Kasumi-1 (cell line): Measurements from ENCODE around the gene MMS22L.
"Not testable (repeated sequence)": the region's sequence is repeated elsewhere in the genome, so short reads cannot be mapped to it uniquely, and the experiment has no call there.

Experiments used
- DNase-seq, 2 experiments: peaks; one replicate each; lab custom pipeline; 2025; lab: John Stamatoyannopoulos, UW

Gene MMS22L

DNA sequence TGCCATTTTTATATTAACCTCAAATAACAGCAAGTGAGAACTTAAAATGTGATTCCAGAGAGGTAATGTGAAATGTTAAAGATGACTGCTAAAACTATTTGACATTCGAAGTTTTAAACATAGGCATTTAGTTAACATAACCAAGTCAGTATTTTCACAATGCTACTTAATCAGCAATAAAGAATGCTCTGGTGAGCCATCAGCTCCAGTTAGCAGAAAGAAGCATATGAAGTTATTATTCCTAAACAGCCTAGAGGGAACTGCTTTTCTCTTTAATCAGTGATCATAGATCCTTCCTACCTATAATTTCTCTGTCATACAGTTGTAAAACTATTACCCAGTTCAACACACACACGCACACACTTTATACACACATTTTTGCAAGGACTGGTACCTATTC is 60.1 kb downstream of the MMS22L start:
- no peak for DNase-seq

DNA sequence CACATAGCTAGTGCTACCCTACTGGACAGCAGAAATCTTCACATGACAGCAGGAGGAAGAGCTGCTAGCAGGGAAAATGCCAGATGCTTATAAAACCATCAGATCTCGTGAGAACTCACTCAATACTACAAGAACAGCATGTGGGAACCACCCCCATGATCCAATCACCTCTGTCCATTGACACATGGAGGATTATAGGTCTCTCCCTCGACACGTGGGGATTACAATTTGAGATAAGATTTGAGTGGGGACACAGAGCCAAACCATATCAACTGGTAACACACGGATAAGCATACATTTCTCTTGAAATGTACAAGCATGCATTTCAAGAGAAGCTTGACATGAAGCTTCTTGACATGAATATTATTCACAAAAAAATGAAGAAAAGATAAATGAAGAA is 64.1 kb downstream of the MMS22L start:
- no peak for DNase-seq

DNA sequence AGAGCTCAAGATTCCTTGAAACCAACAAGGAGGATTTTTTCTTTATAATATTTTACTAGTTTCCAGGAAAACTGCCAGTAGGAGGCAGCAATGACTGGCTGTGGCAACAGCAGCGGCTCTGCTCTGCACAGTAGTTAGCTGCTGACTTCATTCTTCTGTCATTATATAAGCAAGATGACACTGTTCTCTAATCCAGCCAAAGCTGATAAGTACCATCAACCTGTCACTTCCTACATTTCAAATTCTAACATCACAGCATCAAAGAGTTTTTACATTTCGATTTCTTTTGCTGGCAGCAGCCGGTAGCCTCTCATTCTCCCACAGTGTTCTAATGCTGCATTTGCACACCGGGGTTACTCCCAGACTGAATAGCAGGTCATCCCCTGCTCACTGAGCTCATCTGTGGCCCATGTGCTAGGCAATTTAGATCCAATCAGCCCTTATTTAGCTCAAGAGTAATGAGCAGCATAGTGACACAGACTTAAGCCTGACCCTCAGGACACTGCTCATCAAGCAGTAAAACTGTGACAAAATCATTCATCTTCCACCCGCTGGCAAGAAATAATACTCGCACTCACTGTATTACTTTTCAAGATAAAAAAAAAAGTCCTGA is 67.8 kb downstream of the MMS22L start:
- peak; percentile 42 to 58 for DNase-seq

DNA sequence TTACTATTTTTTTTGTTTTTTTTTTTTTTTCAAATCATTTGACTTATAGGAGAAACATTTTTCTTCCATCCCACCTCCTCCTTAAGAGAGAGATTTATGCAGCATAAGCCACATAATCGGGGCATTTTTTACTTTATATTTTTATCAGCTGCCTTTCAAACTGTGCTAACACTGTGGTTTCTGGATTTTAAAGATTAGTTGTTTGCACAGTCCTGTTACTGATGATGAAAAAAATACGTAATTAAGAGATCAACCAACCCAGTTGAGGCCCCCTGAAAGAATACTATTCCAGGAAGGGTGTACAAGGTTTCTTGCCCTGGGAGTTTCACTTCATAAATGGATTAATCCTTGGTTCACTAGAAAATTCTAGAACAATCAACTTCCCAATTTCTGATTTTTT is 68.3 kb downstream of the MMS22L start:
- no peak for DNase-seq

DNA sequence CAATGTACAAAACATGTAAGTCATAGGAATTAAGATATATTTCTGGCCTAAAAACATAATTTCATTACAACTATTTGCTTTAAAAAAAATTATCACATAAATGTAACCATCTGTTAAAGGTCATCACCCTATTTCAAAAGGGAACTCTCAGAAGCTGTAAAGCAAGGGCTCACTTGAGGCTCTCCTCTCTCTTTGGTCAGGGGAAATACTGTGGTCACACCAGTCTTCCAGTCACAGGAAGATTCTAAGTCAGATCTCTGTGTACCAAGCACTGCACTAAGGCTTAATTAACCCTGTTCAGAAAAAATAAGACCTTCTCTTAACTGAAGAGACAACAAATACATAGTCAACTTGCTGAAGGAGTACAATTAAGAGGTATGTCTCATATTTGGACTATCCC is 75.6 kb downstream of the MMS22L start:
- DNase-seq, result no peak

DNA sequence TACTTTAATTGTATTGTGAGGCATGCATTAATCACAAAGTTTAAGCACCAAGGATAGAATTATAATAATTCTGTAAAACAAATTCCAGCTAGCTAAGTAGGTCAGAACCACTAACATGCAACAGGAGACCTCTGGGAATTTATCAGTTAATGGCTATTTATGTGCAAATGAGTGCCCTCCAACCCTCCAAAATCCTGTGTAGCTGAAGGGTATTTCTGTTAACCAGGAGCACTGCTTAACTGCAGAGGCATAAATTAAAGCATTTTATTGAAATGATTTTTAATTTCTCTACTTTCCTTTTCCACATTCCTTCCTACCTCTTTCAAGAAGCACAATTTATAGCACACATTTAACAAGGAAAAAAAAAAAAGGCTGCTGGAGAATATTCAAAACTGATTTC is 77.0 kb downstream of the MMS22L start:
- DNase-seq, result no peak

DNA sequence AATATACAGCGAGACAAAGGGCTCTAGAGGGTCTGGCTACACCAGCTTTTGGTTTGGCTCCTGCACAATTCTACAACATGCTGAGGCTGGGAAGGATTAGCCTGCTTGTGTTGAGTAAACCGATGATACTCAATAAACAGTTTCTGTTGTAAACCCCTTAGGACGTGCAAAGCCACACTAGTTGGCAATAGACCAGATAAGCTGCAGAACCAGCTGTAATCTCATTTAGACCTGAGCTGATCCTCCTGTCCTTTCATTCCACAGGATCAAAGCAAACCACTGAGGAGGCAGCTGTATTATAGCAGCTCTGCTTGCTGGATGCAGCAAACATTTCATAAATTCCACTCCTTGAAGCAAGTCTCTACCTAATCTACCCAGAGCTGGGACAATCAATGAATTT is 79.7 kb downstream of the MMS22L start:
- no peak for DNase-seq

DNA sequence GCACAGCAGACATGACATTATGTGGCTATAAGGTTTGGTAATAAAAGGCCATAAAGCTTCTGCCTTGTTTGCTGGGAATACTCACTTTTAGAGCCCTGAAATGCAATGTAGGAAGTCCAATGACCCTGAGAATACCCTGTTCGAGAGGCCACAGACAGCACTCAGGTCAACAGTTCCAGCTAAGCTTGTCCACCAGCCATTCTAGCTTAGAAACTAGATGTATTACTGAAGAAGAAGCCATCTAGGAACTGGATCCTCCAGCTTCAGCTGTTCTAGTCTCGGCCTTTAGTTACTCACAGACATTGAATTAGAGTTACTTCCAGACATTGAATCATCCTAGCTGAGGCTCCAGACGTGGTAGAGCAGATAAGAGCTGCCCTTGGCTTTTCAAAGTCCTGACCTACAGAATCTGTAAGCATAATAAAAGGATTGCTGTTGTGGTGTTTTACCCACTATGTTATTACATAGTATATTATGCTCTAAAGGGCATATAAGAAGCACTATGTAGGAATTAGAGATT is 84.9 kb downstream of the MMS22L start:
- DNase-seq, result no peak

DNA sequence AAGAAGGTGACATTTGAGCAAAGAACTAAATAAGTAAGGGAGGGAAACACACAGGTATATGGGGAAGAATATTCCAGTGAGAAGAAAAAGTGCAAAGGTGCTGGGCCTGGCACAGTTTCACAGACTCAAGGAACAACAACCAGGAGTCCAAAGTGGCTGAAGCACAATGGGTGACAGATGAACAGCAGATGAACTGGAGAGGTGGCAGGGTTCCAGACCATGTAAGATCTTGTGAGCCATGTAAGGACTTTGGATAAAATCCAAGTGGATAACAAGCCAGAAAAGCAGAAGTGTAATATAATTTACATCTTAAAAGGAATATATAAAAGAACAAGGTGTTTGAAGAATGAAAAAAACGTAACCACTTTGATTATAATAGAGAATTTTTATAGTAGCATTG is 87.9 kb downstream of the MMS22L start:
- peak in 1 of 2 experiments; percentile 12 for DNase-seq

DNA sequence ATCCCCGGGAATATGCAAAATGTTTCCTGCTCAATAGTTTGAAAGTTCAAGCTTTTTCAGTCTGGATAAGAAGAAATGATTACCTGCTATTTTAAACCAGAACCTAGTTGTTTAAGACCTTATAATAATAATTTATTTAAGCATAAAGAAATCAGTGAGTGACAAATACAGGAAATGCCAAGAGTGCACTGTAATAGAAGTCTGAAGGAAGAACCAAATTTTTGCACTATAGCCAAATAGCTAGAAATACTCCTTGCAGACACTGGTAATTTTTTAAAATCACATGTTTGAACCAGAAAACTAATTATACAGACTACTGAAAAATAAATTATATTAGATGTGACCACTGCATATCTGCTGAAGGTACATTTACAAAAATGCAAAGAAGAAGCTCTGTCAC is 93.2 kb downstream of the MMS22L start:
- DNase-seq, result no peak

DNA sequence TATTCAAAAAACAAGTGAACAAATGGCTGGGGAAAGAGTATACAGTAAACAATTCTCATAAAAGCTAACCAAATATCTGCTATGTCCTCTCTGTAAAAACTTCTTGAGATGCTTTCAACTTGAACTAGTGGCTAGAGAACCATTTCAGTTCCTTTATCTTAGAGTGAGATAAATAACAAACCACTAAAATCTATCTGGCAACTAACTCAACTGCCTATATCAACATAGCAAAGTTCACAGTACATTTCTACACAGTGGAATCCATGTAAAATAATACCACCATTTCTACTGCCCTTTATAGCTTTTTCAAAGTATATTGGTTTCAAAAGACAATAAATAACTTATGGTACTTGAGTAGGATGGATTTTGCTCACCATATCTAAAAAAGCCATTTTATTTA is 95.1 kb downstream of the MMS22L start:
- DNase-seq, result no peak

DNA sequence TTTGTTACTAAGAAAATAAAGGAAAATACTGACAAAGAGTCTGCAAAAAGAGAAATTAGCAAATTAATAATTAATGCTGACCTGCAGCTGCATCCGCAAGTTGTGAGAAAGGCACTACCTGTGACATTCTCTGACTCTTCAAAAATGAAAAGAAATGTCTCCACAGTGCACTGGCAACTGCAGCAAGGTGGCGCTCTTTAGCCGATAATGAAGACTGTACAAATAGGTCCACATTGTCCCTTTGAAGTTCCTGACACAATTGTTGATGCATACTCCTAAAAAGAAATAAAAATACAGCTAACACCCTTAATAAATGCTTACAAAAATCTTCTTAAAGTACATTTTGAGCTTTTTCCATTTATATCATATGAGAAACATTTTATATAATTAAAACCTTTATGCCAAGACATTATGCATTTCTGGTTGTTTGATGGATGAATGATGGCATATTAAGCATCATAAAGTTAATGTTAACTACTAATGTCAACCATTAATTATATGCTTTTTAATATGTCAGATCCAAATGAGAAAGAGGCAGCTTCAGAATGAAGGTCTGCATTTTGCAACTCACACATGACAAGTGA is 96.5 kb downstream of the MMS22L start:
- peak; percentile 65 to 74 for DNase-seq

DNA sequence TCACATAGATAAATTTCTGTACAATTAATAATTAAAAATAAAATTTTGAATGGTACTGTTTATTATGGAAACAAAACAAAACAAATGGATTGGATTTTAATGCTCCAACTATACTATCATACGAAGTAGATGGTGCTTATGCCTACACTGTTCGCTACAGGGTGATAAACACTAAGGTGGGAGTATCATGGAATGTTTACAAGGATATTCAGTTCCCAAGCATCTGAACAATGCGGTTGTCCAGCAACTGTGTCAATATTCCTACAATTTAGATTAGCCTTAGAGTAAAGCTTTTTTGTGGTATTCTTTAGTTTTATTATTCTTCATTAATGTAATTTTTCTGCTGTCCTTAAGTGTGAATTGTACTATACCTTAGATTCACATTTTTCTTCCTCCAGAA is 105.1 kb downstream of the MMS22L start:
- no peak for DNase-seq

DNA sequence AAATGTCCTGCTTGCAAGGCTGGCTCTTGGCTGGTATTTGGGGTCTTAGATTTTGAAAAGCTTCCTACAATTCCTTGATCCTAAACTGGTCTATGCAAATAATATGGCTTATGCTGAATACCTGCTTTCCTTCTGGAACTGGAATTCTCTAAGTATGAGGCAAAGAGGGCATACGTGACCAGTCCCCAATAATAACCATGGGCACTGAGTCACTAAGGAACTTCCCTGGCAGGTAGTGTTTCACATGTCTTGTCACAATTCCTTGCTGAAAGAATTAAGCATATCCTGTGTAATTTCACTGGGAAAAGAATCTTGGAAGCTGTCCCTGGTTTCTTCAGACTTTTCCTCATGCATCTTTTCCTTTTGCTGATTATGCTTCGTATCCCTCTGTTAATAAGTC is 106.5 kb downstream of the MMS22L start:
- DNase-seq, result no peak

DNA sequence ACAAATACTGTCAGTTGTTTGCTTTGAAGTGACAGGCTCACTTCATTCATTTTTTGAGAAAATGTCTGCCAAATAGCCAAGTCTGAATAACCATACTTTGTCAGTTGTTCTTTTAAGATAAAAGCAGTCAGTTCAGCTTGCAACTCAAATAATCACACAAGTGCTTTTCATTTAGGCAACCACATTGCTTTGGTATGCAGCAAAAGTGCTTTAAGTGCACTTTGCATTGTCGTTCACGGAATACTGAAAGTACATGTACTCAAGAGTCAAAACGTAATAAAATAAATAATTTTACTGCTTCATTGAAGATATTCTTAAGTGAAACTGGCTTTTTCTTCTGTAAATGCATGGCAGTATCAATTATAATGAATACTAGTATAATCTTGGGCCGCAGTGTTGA is 107.2 kb downstream of the MMS22L start:
- DNase-seq, result no peak

DNA sequence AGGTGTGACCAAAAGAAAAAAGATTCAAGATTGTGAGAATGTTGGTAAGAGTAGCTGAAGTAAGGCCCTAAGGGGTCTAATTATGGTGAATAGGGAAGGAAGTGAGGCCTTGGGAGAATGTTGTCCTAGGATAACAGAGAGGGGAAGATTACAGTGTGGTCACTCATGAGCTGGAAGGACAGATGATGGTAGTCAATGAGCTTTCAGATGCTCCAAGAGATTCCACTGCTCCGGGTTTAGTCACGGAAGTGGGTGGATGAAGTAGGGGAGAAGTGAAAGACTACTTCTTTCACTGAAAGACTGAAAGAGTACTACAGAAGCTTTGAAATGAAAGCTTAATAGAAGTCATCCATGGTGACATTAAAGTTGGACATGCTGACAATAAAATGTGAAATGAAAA is 108.5 kb downstream of the MMS22L start:
- no peak for DNase-seq

DNA sequence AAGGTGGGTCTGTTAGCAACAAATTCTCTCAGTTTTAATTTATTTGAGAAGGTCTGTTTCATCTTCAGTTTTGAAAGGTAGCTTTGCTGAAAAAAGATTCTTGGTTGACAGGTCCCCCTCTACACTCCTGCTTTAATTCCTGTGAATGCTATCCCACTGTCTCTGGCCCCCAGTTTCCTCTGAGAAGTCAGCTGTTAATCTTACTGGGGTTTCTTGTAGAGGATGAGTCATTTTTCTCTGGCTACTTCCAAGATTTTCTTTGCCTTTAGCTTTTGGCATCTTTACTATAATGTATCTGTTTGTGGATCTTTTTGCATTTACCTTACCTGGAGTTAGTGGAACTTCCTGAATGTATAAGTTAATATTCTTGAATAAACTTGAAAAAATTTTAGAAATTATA is 122.7 kb downstream of the MMS22L start:
- DNase-seq, result no peak

DNA sequence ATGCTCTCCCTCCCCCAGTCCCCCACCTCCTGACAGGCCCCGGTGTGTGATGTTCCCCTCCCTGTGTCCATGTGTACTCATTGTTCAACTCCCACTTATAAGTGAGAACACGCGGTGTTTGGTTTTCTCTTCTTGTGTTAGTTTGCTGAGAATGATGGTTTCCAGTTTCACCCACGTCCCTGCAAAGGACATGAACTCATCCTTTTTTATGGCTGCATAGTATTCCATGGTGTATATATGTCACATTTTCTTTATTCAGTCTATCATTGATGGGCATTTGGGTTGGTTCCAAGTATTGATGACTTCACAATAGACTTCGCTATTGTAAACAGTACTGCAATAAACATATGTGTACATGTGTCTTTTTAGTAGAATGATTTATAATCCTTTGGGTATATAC is 127.6 kb downstream of the MMS22L start:
- DNase-seq, result not testable (repeated sequence)

DNA sequence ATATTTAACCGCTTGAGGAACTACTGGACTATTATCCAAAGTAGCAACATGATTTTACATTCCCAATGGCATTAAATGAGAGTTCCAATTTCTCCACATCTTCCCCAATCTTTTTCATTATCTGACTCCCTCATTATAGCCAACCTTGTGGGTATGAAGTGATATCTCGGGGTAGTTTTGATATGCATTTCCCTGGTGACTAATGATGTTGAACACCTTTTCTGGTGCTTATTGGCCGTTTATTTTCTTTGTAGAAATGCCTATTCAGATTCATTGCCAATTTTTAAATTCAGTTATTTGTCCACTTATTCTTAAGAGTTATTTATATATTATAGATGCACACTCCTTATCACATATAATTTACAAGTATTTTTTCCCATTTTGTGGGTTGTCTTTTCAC is 129.0 kb downstream of the MMS22L start:
- DNase-seq, result no peak

DNA sequence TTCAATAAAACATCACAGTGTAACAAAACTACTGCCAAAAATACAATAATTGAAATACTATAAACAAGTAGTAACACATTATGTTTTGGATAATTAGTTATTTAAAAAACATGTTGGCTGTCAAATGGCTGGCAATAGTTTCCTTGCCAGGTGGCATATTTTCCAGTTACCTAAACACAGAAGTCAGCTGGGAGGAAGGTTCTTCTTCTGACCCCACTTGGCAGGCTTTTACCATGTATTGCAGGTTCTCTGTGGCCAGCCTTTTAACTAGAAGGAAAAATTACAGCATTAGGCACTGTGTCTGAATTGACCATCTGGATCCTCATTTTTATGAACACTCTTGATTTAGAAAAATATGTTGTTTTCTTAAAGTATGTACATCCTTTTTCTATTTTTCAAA is 131.4 kb downstream of the MMS22L start:
- no peak for DNase-seq

DNA sequence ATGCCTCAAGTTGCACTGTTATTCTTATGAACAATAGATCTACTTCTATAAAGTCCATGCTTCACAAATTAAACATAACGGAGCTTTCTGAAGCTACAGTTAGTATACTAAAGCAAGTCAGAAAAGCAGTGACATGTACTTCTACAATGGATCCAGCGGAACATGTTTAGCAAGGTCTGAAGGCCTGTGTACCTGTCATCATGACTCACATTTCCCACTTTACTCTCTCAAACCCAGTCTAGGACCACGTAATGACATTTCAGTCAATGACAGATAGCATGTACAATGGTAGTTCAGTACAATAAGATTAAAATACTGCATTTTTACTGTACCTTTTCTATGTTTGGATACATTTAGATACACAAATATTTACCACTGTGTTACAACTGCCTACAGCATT is 132.1 kb downstream of the MMS22L start:
- DNase-seq, result no peak

DNA sequence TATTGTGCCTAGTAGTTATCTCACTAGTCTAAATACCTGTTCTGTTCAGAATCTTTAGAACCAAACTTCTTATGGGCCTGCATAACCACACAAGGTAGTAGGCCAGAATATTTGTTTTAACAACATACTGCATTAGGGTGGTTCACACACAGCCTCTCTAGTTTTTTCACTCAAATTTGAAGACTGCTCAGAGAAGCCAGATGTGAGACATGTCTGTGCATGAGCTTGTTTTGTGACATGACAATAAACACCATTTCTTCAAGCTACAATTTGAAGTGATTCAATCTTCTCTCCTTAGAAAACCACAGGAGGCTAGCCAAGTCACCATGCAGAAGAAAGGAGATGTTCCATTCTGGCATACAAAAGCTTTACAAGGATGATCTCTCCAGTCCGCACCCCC is 135.6 kb downstream of the MMS22L start:
- DNase-seq, result no peak

DNA sequence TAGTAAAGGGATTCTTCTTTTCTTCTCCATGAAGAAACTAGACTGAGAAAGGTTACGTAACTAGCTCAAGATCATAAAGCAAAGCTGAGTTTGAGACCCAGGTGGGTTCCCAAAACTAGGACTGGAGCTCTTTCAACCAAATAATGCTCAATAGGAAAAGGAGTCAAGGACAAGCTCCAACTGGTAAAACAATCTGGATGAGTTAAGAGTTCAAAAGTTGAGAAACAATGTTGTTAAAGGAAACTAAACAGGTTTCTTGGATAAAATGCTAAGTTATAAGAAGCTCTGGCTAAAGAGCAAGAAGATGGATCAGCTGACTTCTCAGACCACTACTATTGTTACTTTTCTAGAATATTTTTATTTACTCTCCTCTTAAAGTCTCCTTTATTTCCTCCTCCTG is 137.3 kb downstream of the MMS22L start:
- no peak for DNase-seq

DNA sequence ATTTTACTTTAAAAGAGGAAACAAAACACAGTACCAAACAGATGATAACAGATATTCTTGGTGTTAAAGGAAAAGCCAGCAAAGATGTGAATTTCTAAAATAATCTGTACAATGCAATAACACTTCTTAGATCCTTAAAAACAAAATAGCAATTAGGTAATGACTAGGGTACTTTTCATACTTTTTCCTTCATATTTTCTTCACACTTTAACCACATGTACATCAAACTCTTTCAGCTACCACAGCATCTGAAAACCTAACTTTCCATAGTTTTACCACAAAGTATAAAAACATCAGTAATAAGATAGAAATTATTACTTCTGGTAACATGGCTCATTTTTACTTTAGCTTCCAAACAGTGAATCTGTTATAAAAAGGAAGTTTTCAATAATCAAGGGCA is 141.3 kb downstream of the MMS22L start:
- DNase-seq, result no peak
